Body of pancreas (tissue), 4 donors: ENCODE data around the gene SYNPR.

Experiments used
- POLR2A ChIP-seq, 3 donors: fragments of 450-650 bp; IDR thresholded peaks; one replicate each; pipeline ENCODE4 v1.6.1; 2016; ENCODE audit warnings: antibody characterized with exemption in 3 of 3, mild to moderate bottlenecking in 2 of 3
- TF ChIP-seq, protein P1 (sequence below), 7 experiments: fragments of 450-650 bp in 4 of 7; fragments of 200-600 bp in 3 of 7; sonication (generic) in 3 of 7; IDR thresholded peaks; one replicate each; pipeline ENCODE4 v1.5.1; 2016 to 2019; ENCODE audit warnings: antibody characterized with exemption in 7 of 7

DNA sequence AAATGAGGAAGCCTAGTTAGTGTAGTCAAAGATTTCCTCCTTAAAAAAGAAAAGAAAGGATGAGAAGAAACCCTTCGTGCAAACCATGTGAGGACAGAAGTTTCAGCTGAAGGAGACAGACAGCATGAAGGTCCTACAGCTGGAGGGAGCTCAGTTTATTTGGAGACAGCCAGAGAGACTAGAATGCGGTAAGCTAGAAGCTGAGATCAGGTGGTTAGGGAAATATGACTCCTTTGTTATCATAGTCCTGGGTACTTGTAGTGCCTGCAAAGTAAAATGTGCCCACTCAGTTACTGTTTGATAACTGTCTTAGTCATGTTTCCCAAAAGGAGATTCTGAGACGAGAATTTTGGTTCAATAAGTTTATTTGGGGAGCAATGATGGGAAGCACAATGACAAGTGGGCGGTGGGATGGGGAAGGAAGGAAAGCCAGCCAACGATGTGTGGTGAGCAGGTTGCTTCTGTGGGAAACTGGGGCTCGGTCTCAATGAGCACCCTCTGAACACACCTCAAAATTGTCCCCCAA lies 195.6 kb downstream of the SYNPR start:
- TF ChIP-seq, protein P1, sequence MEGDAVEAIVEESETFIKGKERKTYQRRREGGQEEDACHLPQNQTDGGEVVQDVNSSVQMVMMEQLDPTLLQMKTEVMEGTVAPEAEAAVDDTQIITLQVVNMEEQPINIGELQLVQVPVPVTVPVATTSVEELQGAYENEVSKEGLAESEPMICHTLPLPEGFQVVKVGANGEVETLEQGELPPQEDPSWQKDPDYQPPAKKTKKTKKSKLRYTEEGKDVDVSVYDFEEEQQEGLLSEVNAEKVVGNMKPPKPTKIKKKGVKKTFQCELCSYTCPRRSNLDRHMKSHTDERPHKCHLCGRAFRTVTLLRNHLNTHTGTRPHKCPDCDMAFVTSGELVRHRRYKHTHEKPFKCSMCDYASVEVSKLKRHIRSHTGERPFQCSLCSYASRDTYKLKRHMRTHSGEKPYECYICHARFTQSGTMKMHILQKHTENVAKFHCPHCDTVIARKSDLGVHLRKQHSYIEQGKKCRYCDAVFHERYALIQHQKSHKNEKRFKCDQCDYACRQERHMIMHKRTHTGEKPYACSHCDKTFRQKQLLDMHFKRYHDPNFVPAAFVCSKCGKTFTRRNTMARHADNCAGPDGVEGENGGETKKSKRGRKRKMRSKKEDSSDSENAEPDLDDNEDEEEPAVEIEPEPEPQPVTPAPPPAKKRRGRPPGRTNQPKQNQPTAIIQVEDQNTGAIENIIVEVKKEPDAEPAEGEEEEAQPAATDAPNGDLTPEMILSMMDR (IDR thresholded peaks at IDR 0.05): no peak
- TF ChIP-seq POLR2A (IDR thresholded peaks at IDR 0.05): no peak
